Germinal center (tissue), 1 donor: ENCODE data around the gene NFASC.
A peak's percentile ranks its signal among the peaks of the same experiment; 100 is the strongest.

Experiments
- DNase-seq: peaks from one replicate; pipeline ENCODE4 v3.0.0; 2012; ENCODE audit warnings: mixed read lengths, low spot score

The NFASC gene

GRCh38 chr1:204959836-204960235, 89.2 kb downstream of the NFASC start:
- no peak for DNase-seq

GRCh38 chr1:204960306-204961125, 89.9 kb downstream of the NFASC start:
- DNase-seq, result no peak

- DNase-seq, result peak; percentile 34
Measured at GRCh38 chr1:204961765-204962419, 91.2 kb downstream of the NFASC start.

- peak; percentile 73 for DNase-seq
Measured at GRCh38 chr1:204962742-204963632, 92.3 kb downstream of the NFASC start.

DNA sequence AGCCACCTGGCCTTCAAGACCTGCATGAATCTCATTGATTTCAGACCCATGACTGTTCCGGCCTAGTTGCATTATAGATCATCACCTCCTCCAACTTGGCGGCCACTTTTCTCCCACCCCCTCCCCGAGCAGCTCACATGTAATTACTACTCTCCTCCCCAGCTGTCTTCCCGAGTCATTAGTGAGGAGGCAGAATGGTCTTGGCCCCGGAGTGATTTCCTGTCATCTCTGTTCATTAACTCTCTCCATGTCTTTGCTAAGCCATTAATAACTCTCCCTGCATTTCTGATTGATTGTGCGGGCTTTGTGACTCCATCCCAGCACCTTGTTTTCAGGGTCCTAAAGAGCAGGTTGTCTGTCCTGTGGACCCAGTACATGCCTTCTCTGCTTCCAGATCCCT, 96.8 kb downstream of the NFASC start:
- DNase-seq, result no peak

GRCh38 chr1:204968135-204968534, 97.5 kb downstream of the NFASC start:
- no peak for DNase-seq

DNA sequence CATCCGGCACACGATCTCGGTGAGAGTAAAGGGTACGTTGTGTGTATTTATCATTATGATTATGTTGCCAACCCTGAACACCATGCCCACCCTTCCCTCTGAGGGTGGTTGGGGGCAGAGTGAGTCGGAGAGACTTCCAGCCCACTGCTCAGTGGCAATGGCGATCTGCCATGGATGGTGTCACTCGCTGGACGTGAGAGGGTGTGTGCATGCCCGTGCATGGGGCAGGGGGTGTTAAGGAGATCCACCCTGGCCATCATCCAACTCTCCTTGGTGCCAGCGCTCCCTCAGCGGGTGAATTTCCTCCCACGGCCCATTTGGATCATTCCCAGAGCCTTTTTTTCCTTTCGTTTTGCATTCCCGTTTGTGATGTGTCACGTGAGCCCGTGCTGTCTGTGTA, 98.3 kb downstream of the NFASC start:
- DNase-seq, result no peak

DNA sequence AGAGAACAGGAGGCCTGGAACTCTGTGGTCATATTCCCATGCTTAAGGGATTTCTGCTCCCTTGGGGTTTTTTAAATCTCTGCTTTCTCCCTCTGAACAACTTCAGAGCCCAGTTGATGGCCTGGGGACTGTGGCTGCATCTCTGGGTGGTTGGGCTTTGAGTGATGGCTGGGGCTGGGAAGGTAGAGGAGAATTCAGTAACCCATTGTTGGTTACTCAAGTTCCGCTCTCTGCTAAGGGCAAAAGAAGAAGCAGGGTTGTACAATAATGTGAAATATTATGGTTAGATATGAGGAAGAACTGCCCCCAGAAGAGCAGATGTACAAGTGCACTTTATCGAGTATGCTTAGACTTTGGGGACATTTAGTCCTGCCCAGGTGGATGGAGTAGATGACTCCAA, 100.3 kb downstream of the NFASC start:
- no peak for DNase-seq

- no peak for DNase-seq
Measured at GRCh38 chr1:204971517-204972336, 101.1 kb downstream of the NFASC start.

DNA sequence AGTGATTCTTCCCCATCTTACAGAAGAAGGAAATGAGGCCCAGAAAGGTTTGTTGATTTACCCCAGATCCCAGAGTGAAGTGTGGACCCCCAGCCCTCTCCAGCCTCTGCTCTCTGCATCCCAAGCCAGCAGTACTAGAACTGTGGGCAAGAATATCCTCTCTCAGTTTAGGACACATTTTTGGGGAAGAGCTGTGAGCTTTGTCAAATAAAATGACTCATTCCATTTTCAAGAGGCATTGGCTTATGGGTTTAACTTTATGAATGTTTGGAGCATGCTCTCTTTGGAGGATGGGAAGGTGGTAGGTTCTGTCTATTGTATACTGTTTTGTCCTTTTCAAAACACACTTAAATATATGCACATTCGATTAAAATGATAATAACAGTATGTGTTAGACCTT, 101.8 kb downstream of the NFASC start:
- DNase-seq, result no peak

DNA sequence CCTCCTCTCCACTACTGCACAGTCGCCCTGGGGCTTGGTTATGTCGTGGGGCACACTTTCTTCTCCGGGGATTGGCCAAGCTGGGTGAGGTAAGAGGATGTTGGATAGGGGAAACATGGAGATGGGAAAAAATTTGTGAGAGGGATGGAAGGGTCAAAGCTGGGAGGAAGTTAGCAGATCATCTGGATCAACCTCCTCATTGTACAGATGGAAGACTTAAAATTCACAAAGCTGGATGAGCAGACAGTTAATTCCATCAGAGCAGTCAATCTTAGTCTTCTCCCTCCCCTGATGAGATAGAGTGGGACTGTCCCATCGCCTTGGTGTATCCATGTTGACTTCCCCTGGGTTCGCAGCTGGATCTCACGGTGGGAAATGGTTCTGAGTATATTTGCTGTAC, 102.8 kb downstream of the NFASC start:
- no peak for DNase-seq

- no peak for DNase-seq
Measured at GRCh38 chr1:204974327-204974726, 103.7 kb downstream of the NFASC start.

DNA sequence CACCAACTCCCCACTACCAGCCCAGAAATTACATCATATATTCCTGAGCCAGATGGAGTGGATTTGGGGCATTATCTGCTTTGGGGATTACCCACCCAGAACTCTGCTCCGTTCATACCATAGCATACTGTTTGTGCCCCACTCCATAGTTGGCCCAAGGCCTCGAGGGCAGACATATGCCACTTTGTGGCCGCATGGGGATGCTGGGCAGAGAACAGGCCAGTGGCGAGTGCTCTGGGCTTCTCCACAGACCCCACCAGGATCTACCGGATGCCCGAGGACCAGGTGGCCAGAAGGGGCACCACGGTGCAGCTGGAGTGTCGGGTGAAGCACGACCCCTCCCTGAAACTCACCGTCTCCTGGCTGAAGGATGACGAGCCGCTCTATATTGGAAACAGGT, 104.4 kb downstream of the NFASC start:
- DNase-seq, result no peak

DNA sequence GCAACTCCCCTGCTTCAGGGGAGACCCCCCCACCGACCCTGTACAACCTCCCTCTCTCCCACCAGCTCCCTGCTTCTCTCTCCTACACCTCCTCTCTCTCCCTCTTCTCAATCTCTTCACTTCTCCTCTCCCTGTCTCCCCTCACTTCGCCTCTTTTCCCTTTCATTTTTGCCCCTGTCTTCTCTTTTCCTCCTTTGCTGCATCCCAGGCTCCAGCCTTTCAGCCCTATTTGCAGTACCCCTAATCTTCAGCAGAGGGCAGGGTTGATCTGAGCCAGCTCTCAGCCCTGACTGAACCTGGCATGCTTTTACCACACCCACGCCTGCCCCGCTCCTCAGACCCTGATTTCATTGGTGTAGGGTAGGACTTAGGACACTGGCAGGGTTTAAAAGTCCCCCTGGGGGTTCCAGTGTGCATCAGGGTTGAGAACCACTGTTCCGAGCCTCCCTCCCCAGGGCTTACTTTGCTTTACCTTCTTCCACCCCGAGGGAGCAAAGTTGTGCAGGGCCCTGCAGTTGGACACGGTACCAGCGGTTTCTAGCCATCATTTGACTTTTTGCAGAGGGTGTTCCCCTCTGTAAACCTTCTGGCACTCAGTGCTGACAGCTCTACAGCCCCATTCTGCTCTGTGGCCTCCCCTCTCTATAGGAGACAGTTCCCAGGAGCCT, 105.0 kb downstream of the NFASC start:
- DNase-seq, result peak; percentile 84

- DNase-seq, result no peak
Measured at GRCh38 chr1:204976646-204977045, 106.0 kb downstream of the NFASC start.

DNA sequence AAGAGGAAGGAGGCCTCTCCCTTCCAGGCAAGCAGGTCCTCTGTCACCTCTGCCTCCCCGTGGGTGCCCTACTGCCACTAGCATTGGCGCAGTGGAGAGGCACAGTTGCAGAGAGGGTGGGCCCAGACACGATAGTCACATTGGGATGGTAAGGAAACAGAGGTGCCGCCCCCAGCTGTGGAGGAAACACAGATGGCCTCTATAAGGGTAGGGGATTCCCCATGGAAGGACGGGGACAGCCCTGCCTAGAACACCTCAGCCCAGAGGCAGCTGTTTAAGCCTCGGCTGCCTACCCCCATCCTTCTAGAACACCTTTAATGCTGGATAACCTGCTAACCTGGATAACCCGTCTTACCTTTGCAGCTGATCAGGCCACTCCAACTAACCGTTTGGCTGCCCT, 106.7 kb downstream of the NFASC start:
- DNase-seq, result no peak

DNA sequence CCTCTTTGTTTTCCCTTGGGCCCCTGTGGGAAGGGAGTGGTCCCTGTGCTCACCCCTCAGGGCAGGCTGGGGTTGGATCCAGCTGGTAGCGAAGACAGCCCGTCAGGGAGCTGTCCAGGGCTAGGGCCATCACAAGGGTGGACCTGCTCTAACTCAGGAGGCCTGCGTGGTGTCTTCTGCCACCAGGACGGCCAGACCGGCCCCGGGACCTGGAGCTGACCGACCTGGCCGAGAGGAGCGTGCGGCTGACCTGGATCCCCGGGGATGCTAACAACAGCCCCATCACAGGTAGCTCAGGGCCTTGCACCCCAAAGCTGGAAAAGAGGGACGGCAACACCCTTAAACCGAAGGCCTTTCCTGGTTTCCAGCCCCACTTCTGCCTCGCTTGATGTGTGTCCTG, 108.1 kb downstream of the NFASC start:
- no peak for DNase-seq

GRCh38 chr1:204979306-204979705, 108.6 kb downstream of the NFASC start:
- DNase-seq, result no peak

GRCh38 chr1:204979891-204980649, 109.4 kb downstream of the NFASC start:
- DNase-seq, result no peak

DNA sequence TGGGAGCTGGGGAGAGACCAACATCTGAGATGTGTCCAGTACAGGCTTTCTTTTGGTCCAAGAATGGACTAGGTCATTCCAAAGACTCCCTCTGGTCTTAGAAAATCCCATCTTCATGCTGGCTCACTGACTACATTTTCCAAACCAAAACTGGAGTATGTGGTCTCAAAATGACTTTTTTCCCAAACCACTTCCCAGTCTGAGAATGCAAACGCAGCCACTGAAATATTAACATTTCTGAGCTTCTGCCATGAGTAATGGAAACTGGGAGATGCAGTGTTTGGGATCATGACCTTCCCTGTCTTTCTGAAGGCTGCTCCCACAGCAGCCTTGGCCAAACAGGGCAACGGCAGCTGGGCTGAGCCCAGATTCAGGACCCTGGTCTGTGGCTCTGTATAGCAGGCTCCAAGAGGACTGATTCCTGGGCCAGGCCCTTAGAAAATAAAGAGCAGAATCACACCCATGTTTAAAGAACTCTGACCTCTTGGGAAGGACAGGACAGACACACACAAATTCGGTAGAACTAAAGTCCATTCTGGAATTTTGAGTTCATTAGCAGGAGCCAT, 110.3 kb downstream of the NFASC start:
- DNase-seq, result no peak
